Endothelial cell of umbilical vein (primary cell): ENCODE data around the gene ARID1B. TPM values are rescaled to one million over a fixed set of nuclear protein-coding genes. Genes with fewer than 3 reads are reported as not detected.

Source experiments
- BruUV-seq: library from RNA; stranded (reverse); fragments of 400-500 nt; replicated peaks from 2 replicates; lab custom pipeline; 2021; lab: Mats Ljungman, UMichigan
- CTCF ChIA-PET: fragments of 300-600, 350-600 bp; sonication (Branson Sonifier 250); formaldehyde crosslinking; loops from one replicate; lab custom pipeline; 2021; ENCODE audit warnings: antibody characterized with exemption, inconsistent platforms; lab: Charles Lee
- POLR2A ChIA-PET: fragments of 300-600, 350-600 bp; sonication (Branson Sonifier 250); formaldehyde crosslinking; loops from one replicate; lab custom pipeline; 2021; ENCODE audit warnings: antibody characterized with exemption, inconsistent platforms; lab: Charles Lee
- DNase-seq: peaks from one replicate; pipeline ENCODE4 v3.0.0-alpha.2; 2011; ENCODE audit warnings: low read depth, low spot score
- FAIRE-seq: peaks from 2 replicates; lab custom pipeline; 2011; peaks lifted over from hg19 to GRCh38; lab: Jason Lieb, UNC
- H2AFZ ChIP-seq: 2 replicates; pipeline ENCODE4 v1.6.0; 2012; ENCODE audit warnings: low read depth, low read length, control low read depth, inconsistent platforms
- H3K27ac ChIP-seq: 2 replicates; pipeline ENCODE4 v1.5.1; 2011; ENCODE audit warnings: low read depth, mild to moderate bottlenecking, control low read depth, low read length, moderate library complexity; ENCODE audit not compliant: insufficient read depth
- H3K27me3 ChIP-seq, 2 experiments: 2 replicates each; pipeline versions ENCODE4 v1.6.0 to v1.6.1; 2011; ENCODE audit warnings: low read length in 2 of 2, mixed read lengths in 1 of 2; ENCODE audit not compliant: control insufficient read depth in 2 of 2, insufficient read depth in 2 of 2
- H3K36me3 ChIP-seq, 2 experiments: 2 replicates in 1 of 2; 3 replicates in 1 of 2; pipeline ENCODE4 v1.5.1; 2011; ENCODE audit warnings: low read length in 2 of 2, mild to moderate bottlenecking in 1 of 2, moderate library complexity in 1 of 2; ENCODE audit not compliant: control insufficient read depth in 2 of 2, insufficient read depth in 2 of 2; ENCODE audit errors: extremely low read depth in 1 of 2
- H3K4me1 ChIP-seq: 3 replicates; pipeline ENCODE4 v1.5.1; 2011; ENCODE audit warnings: mild to moderate bottlenecking, low read length; ENCODE audit not compliant: control insufficient read depth, insufficient read depth; ENCODE audit errors: extremely low read depth
- H3K4me2 ChIP-seq: 2 replicates; pipeline ENCODE4 v1.6.1; 2011; ENCODE audit warnings: low read length, control low read depth, mixed read lengths; ENCODE audit not compliant: insufficient read depth
- H3K4me3 ChIP-seq, 3 experiments: fragments of 200-600 bp in 1 of 3; sonication (generic), shearing (Covaris generic) in 1 of 3; replicated peaks in 1 of 3; 2 replicates each; pipeline ENCODE4 v1.5.1; 2011 to 2016; ENCODE audit warnings: control low read depth in 3 of 3, low read length in 3 of 3, mild to moderate bottlenecking in 2 of 3, inconsistent platforms in 1 of 3, low read depth in 1 of 3, moderate library complexity in 1 of 3; ENCODE audit not compliant: insufficient read depth in 1 of 3
- H3K79me2 ChIP-seq: 2 replicates; pipeline ENCODE4 v1.6.0; 2012; ENCODE audit warnings: low read length, inconsistent platforms; ENCODE audit not compliant: control insufficient read depth, insufficient read depth
- H3K9ac ChIP-seq: replicated peaks from 2 replicates; pipeline ENCODE3; 2011; ENCODE audit warnings: low read length, control low read depth; ENCODE audit not compliant: insufficient read depth; ENCODE audit errors: extremely low read depth
- H3K9me1 ChIP-seq: replicated peaks from 3 replicates; pipeline ENCODE4 v1.6.0; 2011; ENCODE audit warnings: mild to moderate bottlenecking, low read length; ENCODE audit not compliant: control insufficient read depth, insufficient read depth; ENCODE audit errors: extremely low read depth
- H3K9me3 ChIP-seq: replicated peaks from 2 replicates; pipeline ENCODE4 v1.5.1; 2012; ENCODE audit warnings: low read length, inconsistent platforms; ENCODE audit not compliant: control insufficient read depth, insufficient read depth
- H4K20me1 ChIP-seq: replicated peaks from 2 replicates; pipeline ENCODE3; 2011; ENCODE audit warnings: mild to moderate bottlenecking, low read length; ENCODE audit not compliant: control insufficient read depth, insufficient read depth; ENCODE audit errors: extremely low read depth
- CTCF ChIP-seq, 2 donors: IDR thresholded peaks; 1 replicate in 1 of 2; 2 replicates in 1 of 2; pipeline ENCODE4 v1.5.1; 2011; ENCODE audit warnings: low read length in 2 of 2, mild to moderate bottlenecking in 2 of 2, moderate library complexity in 2 of 2, control low read depth in 1 of 2, inconsistent platforms in 1 of 2, low read depth in 1 of 2; ENCODE audit not compliant: insufficient read depth in 1 of 2; ENCODE audit errors: extremely low read depth in 1 of 2
- EZH2 ChIP-seq: IDR thresholded peaks from 2 replicates; pipeline ENCODE4 v1.6.1; 2012; ENCODE audit warnings: borderline replicate concordance, low read depth, mild to moderate bottlenecking, moderate library complexity, low read length, inconsistent platforms; ENCODE audit not compliant: severe bottlenecking
- FOS ChIP-seq: IDR thresholded peaks from 2 replicates; pipeline ENCODE4 v1.6.1; 2011; ENCODE audit warnings: mild to moderate bottlenecking, low read length, moderate library complexity, borderline replicate concordance; ENCODE audit not compliant: insufficient read depth
- GATA2 ChIP-seq: IDR thresholded peaks from 2 replicates; pipeline ENCODE4 v1.7.0; 2011; ENCODE audit warnings: low read depth, mild to moderate bottlenecking, moderate library complexity, mixed read lengths, low read length; ENCODE audit not compliant: insufficient read length, insufficient read depth
- JUN ChIP-seq: IDR thresholded peaks from 2 replicates; pipeline ENCODE4 v1.6.1; 2011; ENCODE audit warnings: borderline replicate concordance, low read depth; ENCODE audit not compliant: insufficient read length, insufficient read depth
- MAX ChIP-seq: IDR thresholded peaks from 2 replicates; pipeline ENCODE4 v1.6.1; 2011; ENCODE audit not compliant: insufficient read depth, insufficient read length
- MYC ChIP-seq: IDR thresholded peaks from one replicate; pipeline ENCODE4 v1.6.1; 2011; ENCODE audit warnings: mild to moderate bottlenecking, low read depth, low read length
- POLR2A ChIP-seq: IDR thresholded peaks from 2 replicates; pipeline ENCODE4 v1.6.1; 2012; ENCODE audit warnings: low read depth, mild to moderate bottlenecking, control low read depth, low read length
- POLR2AphosphoS5 ChIP-seq: IDR thresholded peaks from 2 replicates; pipeline ENCODE4 v1.6.1; 2012; ENCODE audit warnings: low read depth, mild to moderate bottlenecking, control low read depth, low read length, moderate library complexity; ENCODE audit not compliant: insufficient read depth
- dilution Hi-C: fragments of 300-500 bp; cut with MboI; formaldehyde crosslinking; loops from one replicate; pipeline ENCODE4 v1.15.0; 2019; ENCODE audit warnings: low sequenced_read_pairs; ENCODE audit not compliant: extremely low pct_ligation_motif_present
- intact Hi-C: fragments of 100-400 bp; cut with micrococcal nuclease; formaldehyde crosslinking; loops from one replicate; pipeline ENCODE4 v1.10.0; 2022
- polyA plus RNA-seq, 4 experiments: library from polyadenylated mRNA; depleted of rRNA in 3 of 4; stranded (reverse) in 3 of 4; unstranded in 1 of 4; fragments of >200 nt; gene quantifications; 2 replicates each; pipeline versions ENCODE4 v1.2.1 to v1.2.3, GENCODE V29; 2011 to 2012; ENCODE audit warnings: missing spikeins in 1 of 4
- total RNA-seq: library from RNA; stranded (reverse); gene quantifications from 2 replicates; pipeline ENCODE4 v1.2.3, GENCODE V29; 2021

Gene ARID1B
- total and polyA plus RNA-seq, 2 donors (not counting 3 experiments of a cell fraction or from before 2014, with no cell fraction given) = 21.8 to 89.5 TPM

GRCh38 chr6:157196391-157196790 lies 419.2 kb downstream of the ARID1B start:
- H3K79me2 ChIP-seq = no peaks in the 10 kb centered on the region
- no peak overlapping the region for H3K4me3 ChIP-seq
- H3K9me3 ChIP-seq = no peaks in the 10 kb centered on the region
- H3K9me1 ChIP-seq = no peaks in the 10 kb centered on the region
- no peak overlapping the region for H3K4me2 ChIP-seq
- H4K20me1 ChIP-seq = no peaks in the 10 kb centered on the region
- dilution Hi-C loops (no loop called here), intact Hi-C loops (no loop called here)
- no peak overlapping the region for H3K9ac ChIP-seq
- CTCF ChIA-PET = no interaction called here
- no peaks in the 10 kb centered on the region for H3K4me1 ChIP-seq
- H3K27ac ChIP-seq = no peak overlapping the region
- H2AFZ ChIP-seq = no peak overlapping the region
- no peaks in the 10 kb centered on the region for H3K27me3 ChIP-seq
- peaks cover 2 to 28% of the 10 kb centered on the region in 2 experiments for H3K36me3 ChIP-seq
- no TSS peak for BruUV-seq
- DNase-seq (no peak), FAIRE-seq (no peak)
- POLR2A ChIA-PET = no interaction called here
- TF ChIP-seq FOS (no peak), POLR2AphosphoS5 (no peak), GATA2 (no peak), MAX (no peak), EZH2 (no peak), POLR2A (no peak), CTCF (IDR thresholded peaks at IDR 0.05; ENCODE audit: extremely low read depth in 1 of 2, insufficient read depth in 1 of 2, low read depth in 1 of 2, low read length in 2 of 2) (no peak), MYC (no peak), JUN (no peak)
